GM23248 (cell line): ENCODE data around the gene REL. TPM values are rescaled to one million over a fixed set of nuclear protein-coding genes. Genes with fewer than 3 reads are reported as not detected.
"Not testable (repeated sequence)": the region's sequence is repeated elsewhere in the genome, so short reads cannot be mapped to it uniquely, and the experiment has no call there.

Source experiments
- DNase-seq: peaks from one replicate; pipeline ENCODE4 v3.0.0-alpha.2; 2015
- H2AFZ ChIP-seq: fragments of 200-600 bp; sonication (generic); 2 replicates; pipeline ENCODE4 v1.6.1; 2016; ENCODE audit warnings: antibody characterized with exemption
- H3F3A ChIP-seq: fragments of 200-600 bp; sonication (generic); 2 replicates; pipeline ENCODE4 v1.6.1; 2016; ENCODE audit warnings: mild to moderate bottlenecking, antibody characterized with exemption, mixed run types; ENCODE audit not compliant: insufficient read depth
- H3K27ac ChIP-seq: fragments of 200-600 bp; sonication (generic); 2 replicates; pipeline ENCODE4 v1.5.1; 2016; ENCODE audit warnings: mild to moderate bottlenecking
- H3K27me3 ChIP-seq: fragments of 200-600 bp; sonication (generic); replicated peaks from 2 replicates; pipeline ENCODE4 v1.6.1; 2016; ENCODE audit warnings: mild to moderate bottlenecking; ENCODE audit not compliant: insufficient read depth
- H3K36me3 ChIP-seq: fragments of 200-600 bp; sonication (generic); 2 replicates; pipeline ENCODE4 v1.6.1; 2016; ENCODE audit warnings: low read depth, mild to moderate bottlenecking
- H3K4me1 ChIP-seq: fragments of 200-600 bp; sonication (generic); 2 replicates; pipeline ENCODE4 v1.6.1; 2016; ENCODE audit warnings: mild to moderate bottlenecking; ENCODE audit not compliant: insufficient read depth
- H3K4me2 ChIP-seq: fragments of 200-600 bp; sonication (generic); one replicate; pipeline ENCODE4 v1.6.1; 2016; ENCODE audit warnings: mild to moderate bottlenecking; ENCODE audit not compliant: unreplicated experiment
- H3K4me3 ChIP-seq: fragments of 200-600 bp; sonication (generic); 2 replicates; pipeline ENCODE4 v1.5.1; 2016; ENCODE audit warnings: mild to moderate bottlenecking
- H3K79me2 ChIP-seq: fragments of 200-600 bp; sonication (generic); 2 replicates; pipeline ENCODE4 v1.6.1; 2016; ENCODE audit warnings: mild to moderate bottlenecking; ENCODE audit not compliant: insufficient read depth
- H3K9ac ChIP-seq: fragments of 200-600 bp; sonication (generic); 2 replicates; pipeline ENCODE4 v1.6.1; 2016; ENCODE audit warnings: mild to moderate bottlenecking
- H3K9me2 ChIP-seq: fragments of 200-600 bp; sonication (generic); 2 replicates; pipeline ENCODE4 v1.6.1; 2016; ENCODE audit warnings: mixed run types, mild to moderate bottlenecking, moderate library complexity; ENCODE audit not compliant: insufficient read depth
- H3K9me3 ChIP-seq: fragments of 200-600 bp; sonication (generic); one replicate; pipeline ENCODE4 v1.6.1; 2017; ENCODE audit warnings: low read depth
- H4K20me1 ChIP-seq: fragments of 200-600 bp; sonication (generic); 2 replicates; pipeline ENCODE4 v1.6.0; 2016; ENCODE audit not compliant: insufficient read depth
- EZH2 ChIP-seq: fragments of 200-600 bp; sonication (generic); IDR thresholded peaks from 2 replicates; pipeline ENCODE4 v1.6.1; 2018; ENCODE audit warnings: antibody characterized with exemption, mild to moderate bottlenecking; ENCODE audit not compliant: insufficient read depth, poor library complexity, severe bottlenecking
- EZH2phosphoT487 ChIP-seq: fragments of 200-600 bp; sonication (generic); IDR thresholded peaks from 2 replicates; pipeline ENCODE4 v1.6.1; 2018; ENCODE audit warnings: antibody characterized with exemption, moderate library complexity, mild to moderate bottlenecking, low read depth; ENCODE audit not compliant: insufficient read depth
- WGBS, 2 experiments: methylation state at CpG; one replicate each; pipeline ENCODE4 v1.1.6; 2015 to 2017; ENCODE audit warnings: low lambda C conversion rate in 2 of 2, low coverage in 1 of 2; ENCODE audit errors: missing lambda C conversion rate in 2 of 2; 5-methylcytosine and 5-hydroxymethylcytosine counted together
- in situ Hi-C: fragments of 300-500 bp; cut with MboI; formaldehyde crosslinking; loops from 2 replicates; pipeline ENCODE4 v1.15.0; 2020
- polyA plus RNA-seq: library from polyadenylated mRNA; unstranded; fragments of >200 nt; fragmentation: Nextera tagmentation; extraction: Ambion mirVana; gene quantifications from 2 replicates; pipeline ENCODE4 v1.2.1, GENCODE V29; 2016
- total RNA-seq: library from RNA; depleted of rRNA; stranded (reverse); fragments of >200 nt; shearing (Covaris generic); gene quantifications from 2 replicates; pipeline ENCODE4 v1.2.3, GENCODE V29; 2014

REL gene
- total and polyA plus RNA-seq, 2 experiments from 2014 or later: 2.1 to 2.3 TPM

- H3K27ac ChIP-seq: no peak overlapping the region
Observed at GRCh38 chr2:60858897-60859311, 22.5 kb upstream of the REL start.

DNA sequence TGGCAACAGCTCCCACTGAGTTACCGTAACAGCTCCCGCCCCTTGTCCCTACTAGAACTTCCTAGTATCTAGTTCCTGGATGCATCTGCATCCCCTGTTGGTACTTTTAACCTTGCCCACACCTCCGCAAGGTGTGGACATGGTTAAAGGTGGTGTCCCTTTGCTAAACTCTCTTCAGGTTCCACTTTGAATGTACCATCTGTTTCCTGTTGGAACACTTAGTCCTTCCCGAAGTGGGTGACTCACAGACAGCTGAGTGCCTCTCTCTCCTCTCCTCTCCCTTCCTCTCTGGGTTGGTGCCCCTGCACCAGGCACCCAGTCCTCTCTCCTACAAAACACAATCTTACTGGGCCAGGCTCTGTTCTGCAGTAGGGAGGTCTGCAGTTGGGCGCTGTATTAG lies 19.6 kb upstream of the REL start:
- peak; percentile 6 for DNase-seq
- H3K9me2 ChIP-seq: no peaks in the 10 kb centered on the region
- H3K4me1 ChIP-seq: no peaks in the 10 kb centered on the region
- no peaks in the 10 kb centered on the region for H3K36me3 ChIP-seq
- no peak overlapping the region for H3K4me3 ChIP-seq
- H3K4me2 ChIP-seq: no peak overlapping the region
- WGBS, 2 experiments: 70 to 75% methylated on average over 5 of the region's 5 CpGs
- no peaks in the 10 kb centered on the region for H3K27me3 ChIP-seq
- no peak overlapping the region for H3K9ac ChIP-seq
- no peaks in the 10 kb centered on the region for H3K9me3 ChIP-seq
- no peak overlapping the region for H3K27ac ChIP-seq
- TF ChIP-seq EZH2 (no peak), EZH2phosphoT487 (no peak)
- H3K79me2 ChIP-seq: no peaks in the 10 kb centered on the region
- no peaks in the 10 kb centered on the region for H4K20me1 ChIP-seq
- in situ Hi-C loops: no loop called here
- H3F3A ChIP-seq: no peaks in the 10 kb centered on the region
- H2AFZ ChIP-seq: no peak overlapping the region

More at GRCh38 chr2:60858897-60859311, 22.5 kb upstream of the REL start:
- Histone ChIP-seq H3K4me1 (no peaks in the 10 kb centered on the region), H3K4me2 (no peak overlapping the region), H4K20me1 (no peaks in the 10 kb centered on the region), H3K9ac (no peak overlapping the region), H3K27me3 (no peaks in the 10 kb centered on the region), H3K9me2 (no peaks in the 10 kb centered on the region), H3K79me2 (no peaks in the 10 kb centered on the region), H3K36me3 (no peaks in the 10 kb centered on the region), H3K4me3 (no peak overlapping the region), H3K9me3 (no peaks in the 10 kb centered on the region), H2AFZ (no peak overlapping the region), H3F3A (no peaks in the 10 kb centered on the region)
- in situ Hi-C loops: no loop called here
- no peak for DNase-seq
- TF ChIP-seq EZH2 (no peak), EZH2phosphoT487 (no peak)
- 79 to 83% methylated on average over 3 of the region's 3 CpGs for WGBS, 2 experiments

DNA sequence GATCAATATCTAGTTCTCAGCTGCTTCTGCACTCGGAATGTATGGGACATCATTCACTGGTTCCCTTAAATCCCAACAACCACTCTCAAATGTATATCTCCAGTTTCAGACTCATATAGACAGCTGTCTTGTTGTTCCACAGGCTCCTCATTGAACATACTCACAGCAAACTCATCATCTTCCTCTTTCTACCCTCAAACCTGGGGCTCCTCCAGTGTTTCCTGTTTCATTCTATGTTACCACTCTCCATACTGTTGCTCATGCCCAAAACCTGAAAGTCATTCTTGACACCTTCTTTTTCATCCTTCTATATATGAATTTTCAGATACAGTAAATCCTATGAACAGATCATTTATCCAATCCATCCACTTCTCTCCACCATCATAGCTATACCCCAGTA lies 18.7 kb upstream of the REL start:
- in situ Hi-C loops: no loop called here
- H3K79me2 ChIP-seq: no peaks in the 10 kb centered on the region
- no peak overlapping the region for H3K27ac ChIP-seq
- no peak for TF ChIP-seq EZH2phosphoT487
- TF ChIP-seq EZH2: no peak
- no peaks in the 10 kb centered on the region for H3K9me3 ChIP-seq
- H3K9me2 ChIP-seq: no peaks in the 10 kb centered on the region
- H3K9ac ChIP-seq: no peak overlapping the region
- H2AFZ ChIP-seq: no peak overlapping the region
- no peaks in the 10 kb centered on the region for H3F3A ChIP-seq
- no peaks in the 10 kb centered on the region for H3K27me3 ChIP-seq
- H3K4me3 ChIP-seq: no peak overlapping the region
- H4K20me1 ChIP-seq: no peaks in the 10 kb centered on the region
- H3K4me2 ChIP-seq: no peak overlapping the region
- no peaks in the 10 kb centered on the region for H3K4me1 ChIP-seq
- DNase-seq: no peak
- 71 to 83% methylated on average over 1 of the region's 1 CpG for WGBS, 2 experiments
- H3K36me3 ChIP-seq: no peaks in the 10 kb centered on the region

DNA sequence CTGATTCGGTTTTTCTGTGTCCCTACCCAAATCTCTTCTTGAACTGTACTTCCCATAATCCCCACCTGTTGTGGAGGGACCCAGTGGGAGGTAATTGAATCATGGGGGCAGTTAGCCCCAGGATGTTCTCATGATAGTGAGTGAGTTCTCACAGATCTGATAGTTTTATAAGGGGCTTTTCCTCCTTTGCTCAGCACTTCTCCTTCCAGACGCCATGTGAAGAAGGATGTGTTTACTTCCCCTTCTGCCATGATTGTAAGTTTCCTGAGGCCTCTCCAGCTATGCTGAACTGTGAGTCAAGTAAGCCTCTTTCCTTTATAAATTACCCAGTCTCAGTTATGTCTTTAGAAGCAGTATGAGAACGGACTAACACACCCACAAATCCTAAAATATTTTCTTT lies 16.0 kb upstream of the REL start:
- WGBS, 2 experiments: 39 to 46% methylated on average over 3 of the region's 3 CpGs
- H3K4me2 ChIP-seq, H2AFZ ChIP-seq, in situ Hi-C loops, H3K4me3 ChIP-seq, H3K9me3 ChIP-seq, H3K4me1 ChIP-seq, H4K20me1 ChIP-seq, H3F3A ChIP-seq, H3K36me3 ChIP-seq, H3K27me3 ChIP-seq, H3K79me2 ChIP-seq, H3K9me2 ChIP-seq, H3K27ac ChIP-seq, DNase-seq, H3K9ac ChIP-seq: not testable (repeated sequence)

GRCh38 chr2:60867007-60867406 lies 14.4 kb upstream of the REL start:
- Histone ChIP-seq H3K36me3 (no peaks in the 10 kb centered on the region), H3K4me3 (no peak overlapping the region), H3K9ac (no peak overlapping the region), H3F3A (no peaks in the 10 kb centered on the region), H3K9me2 (no peaks in the 10 kb centered on the region), H3K79me2 (no peaks in the 10 kb centered on the region), H3K4me2 (no peak overlapping the region), H3K27me3 (no peaks in the 10 kb centered on the region), H3K4me1 (no peaks in the 10 kb centered on the region), H3K27ac (no peak overlapping the region), H4K20me1 (no peaks in the 10 kb centered on the region), H3K9me3 (no peaks in the 10 kb centered on the region), H2AFZ (no peak overlapping the region)
- no peak for TF ChIP-seq EZH2
- no peak for TF ChIP-seq EZH2phosphoT487
- in situ Hi-C loops: no loop called here
- WGBS, 2 experiments: 46 to 69% methylated on average over 3 of the region's 3 CpGs
- no peak for DNase-seq
